Right lobe of liver (tissue), 6 donors: ENCODE results near the gene PLVAP. TPM values are rescaled to one million over a fixed set of nuclear protein-coding genes. Genes with fewer than 3 reads are reported as not detected.
A peak's percentile ranks its signal among the peaks of the same experiment; 100 is the strongest.

Source experiments
- ATAC-seq, 4 donors: fragments of 200-7000 bp; cut with Tn5 transposase; one replicate each; pipeline ENCODE4 v1.9.1; 2020; ENCODE audit warnings: mild to moderate bottlenecking in 4 of 4, moderate library complexity in 4 of 4
- DNase-seq, 3 donors: peaks; one replicate each; pipeline ENCODE4 v3.0.0-alpha.2; 2020
- H3K27ac ChIP-seq, 3 donors: fragments of 200-600 bp; one replicate each; pipeline ENCODE4 v1.8.0; 2022
- H3K27me3 ChIP-seq, 2 donors: fragments of 200-600 bp; one replicate each; pipeline ENCODE4 v1.8.0; 2022
- H3K36me3 ChIP-seq, 4 donors: fragments of 200-600 bp; sonication (generic) in 1 of 4; one replicate each; pipeline versions ENCODE4 v1.5.1 to v1.8.0; 2017 to 2022; ENCODE audit warnings: control low read depth in 1 of 4
- H3K4me1 ChIP-seq, 4 donors: fragments of 200-600 bp; sonication (generic) in 1 of 4; one replicate each; pipeline versions ENCODE4 v1.5.1 to v1.8.0; 2017 to 2022; ENCODE audit warnings: control low read depth in 1 of 4
- H3K4me3 ChIP-seq, 3 donors: fragments of 200-600 bp; one replicate each; pipeline ENCODE4 v1.8.0; 2022
- H3K9me3 ChIP-seq, 4 donors: fragments of 200-600 bp; sonication (generic) in 1 of 4; one replicate each; pipeline versions ENCODE4 v1.5.1 to v1.8.0; 2017 to 2022; ENCODE audit warnings: control low read depth in 1 of 4
- CTCF ChIP-seq, 4 donors: fragments of 200-600 bp in 3 of 4; fragments of 450-650 bp in 1 of 4; IDR thresholded peaks; one replicate each; pipeline versions ENCODE4 v1.5.1 to v1.8.0; 2016 to 2022; ENCODE audit warnings: antibody characterized with exemption in 4 of 4, mild to moderate bottlenecking in 2 of 4
- POLR2A ChIP-seq: fragments of 450-650 bp; IDR thresholded peaks from one replicate; pipeline ENCODE4 v1.6.1; 2017; ENCODE audit warnings: antibody characterized with exemption, mild to moderate bottlenecking
- WGBS: methylation state at CpG from one replicate; pipeline ENCODE4 v1.1.6; 2018; ENCODE audit warnings: low coverage, low lambda C conversion rate; ENCODE audit not compliant: insufficient coverage; ENCODE audit errors: missing lambda C conversion rate; 5-methylcytosine and 5-hydroxymethylcytosine counted together
- intact Hi-C, 2 donors: fragments of 100-400 bp; cut with DNase I; formaldehyde crosslinking; loops; one replicate each; pipeline versions ENCODE4 v1.11.2 to v1.14.1; 2022
- total RNA-seq, 6 experiments: library from RNA; depleted of rRNA in 2 of 6; stranded (reverse); fragments of >200 nt in 2 of 6; fragmentation: NEBNext Ultra II Directional in 3 of 6; extraction: Animal tissue kit (Norgen Biotek cat#: 25700) in 3 of 6; gene quantifications; one replicate each; pipeline versions ENCODE4 v1.1.0 to v1.2.4, GENCODE V29; 2016 to 2023
- donor health status: DM: no; HTN: yes; CAD: no.
- donor health status: DM: no; HTN: no; CAD: no.
- donor health status: DM: no; HTN: no; CAD: no.
- donor health status: DM: no; HTN: yes; CAD: no.
- donor health status: DM: no; HTN: yes; CAD: no.

Gene PLVAP
- total RNA-seq, 6 experiments from 2014 or later, result 0.78 to 16.6 (median 4.1) TPM

GRCh38 chr19:17353386-17353785 is 23.8 kb downstream of the PLVAP start:
- intact Hi-C loops, result no loop called here
- WGBS, result 65% methylated on average over 6 of the region's 8 CpGs

GRCh38 chr19:17352608-17353280 is 24.4 kb downstream of the PLVAP start:
- intact Hi-C loops, result no loop called here
- 46% methylated on average over 10 of the region's 14 CpGs for WGBS
- TF ChIP-seq POLR2A, result no peak
- no peak for TF ChIP-seq CTCF (IDR thresholded peaks at IDR 0.05)
- Histone ChIP-seq H3K4me1 (no peaks in the 10 kb centered on the region), H3K27ac (no peak overlapping the region), H3K36me3 (no peaks in the 10 kb centered on the region), H3K27me3 (no peaks in the 10 kb centered on the region), H3K4me3 (no peak overlapping the region), H3K9me3 (no peaks in the 10 kb centered on the region)
- DNase-seq (peak in 1 of 3 donors; percentile 45), ATAC-seq (peak; percentile 9 to 52 (median 26))

More at GRCh38 chr19:17353386-17353785, 23.8 kb downstream of the PLVAP start:
- ATAC-seq, result no peak
- H3K36me3 ChIP-seq, result no peaks in the 10 kb centered on the region
- no peaks in the 10 kb centered on the region for H3K27me3 ChIP-seq
- no peak for DNase-seq
- TF ChIP-seq CTCF (IDR thresholded peaks at IDR 0.05) (no peak), POLR2A (no peak)
- H3K27ac ChIP-seq, result no peak overlapping the region
- H3K9me3 ChIP-seq, result no peaks in the 10 kb centered on the region
- H3K4me3 ChIP-seq, result no peak overlapping the region
- H3K4me1 ChIP-seq, result no peaks in the 10 kb centered on the region

DNA sequence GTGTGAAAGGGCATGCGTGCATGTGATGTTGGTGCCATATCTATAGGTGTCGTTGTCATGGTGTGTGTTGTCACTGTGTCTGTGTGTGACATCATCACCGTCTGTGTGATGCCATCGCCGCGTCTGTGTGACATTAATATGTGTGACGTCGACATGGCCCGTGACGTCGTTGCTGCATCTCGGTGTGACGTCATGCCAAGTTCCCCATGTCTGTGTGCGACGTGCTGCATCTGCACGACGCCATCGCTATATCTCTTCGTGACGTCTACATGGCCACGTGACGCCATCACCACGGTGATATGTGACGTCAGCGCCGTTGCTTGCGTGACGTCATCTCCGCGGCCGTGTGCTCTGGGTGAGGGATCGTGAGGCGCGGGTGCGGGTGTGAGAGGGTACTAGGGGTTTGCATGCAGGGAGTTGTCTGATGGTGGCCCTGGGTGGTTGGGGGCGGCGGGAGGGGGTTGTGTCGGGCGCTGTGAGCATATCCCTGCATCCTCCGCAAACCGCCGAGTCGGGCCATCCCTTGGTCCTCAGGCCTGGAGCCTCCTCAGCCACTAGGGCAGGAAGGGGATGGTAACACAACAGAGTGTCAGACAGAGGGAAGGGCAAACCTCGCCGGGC is 25.2 kb downstream of the PLVAP start:
- Histone ChIP-seq H3K27me3 (no peaks in the 10 kb centered on the region), H3K4me1 (no peaks in the 10 kb centered on the region), H3K4me3 (no peak overlapping the region), H3K36me3 (no peaks in the 10 kb centered on the region), H3K27ac (no peak overlapping the region), H3K9me3 (no peaks in the 10 kb centered on the region)
- WGBS, result 90% methylated on average over 17 of the region's 45 CpGs
- no peak for DNase-seq
- ATAC-seq, result no peak
- no peak for TF ChIP-seq CTCF (IDR thresholded peaks at IDR 0.05)
- no peak for TF ChIP-seq POLR2A
- intact Hi-C loops, result no loop called here

- TF ChIP-seq CTCF (IDR thresholded peaks at IDR 0.05) (no peak), POLR2A (no peak)
- Histone ChIP-seq H3K4me3 (no peak overlapping the region), H3K27ac (no peak overlapping the region), H3K36me3 (no peaks in the 10 kb centered on the region), H3K9me3 (no peaks in the 10 kb centered on the region), H3K4me1 (no peaks in the 10 kb centered on the region), H3K27me3 (no peaks in the 10 kb centered on the region)
- WGBS, result 0% methylated on average over 1 of the region's 12 CpGs
- ATAC-seq (peak; percentile 52 to 66 (median 56)), DNase-seq (peak in 2 of 3 donors; percentile 56 to 60)
- intact Hi-C loops, result loop anchor here (5.0 to 10.0 kb wide), 2 partner anchors 39 to 106 kb away; no protein-coding TSS in a partner anchor
These were observed 28.4 kb downstream of the PLVAP start for GRCh38 chr19:17348700-17349099.
